ENCODE results near the gene HM13. TPM values are rescaled to one million over a fixed set of nuclear protein-coding genes. Genes with fewer than 3 reads are reported as not detected.
"Not testable (repeated sequence)": the region's sequence is repeated elsewhere in the genome, so short reads cannot be mapped to it uniquely, and the experiment has no call there.

Gene HM13
- total RNA-seq, 1 donor from 2014 or later: 176 TPM

DNA sequence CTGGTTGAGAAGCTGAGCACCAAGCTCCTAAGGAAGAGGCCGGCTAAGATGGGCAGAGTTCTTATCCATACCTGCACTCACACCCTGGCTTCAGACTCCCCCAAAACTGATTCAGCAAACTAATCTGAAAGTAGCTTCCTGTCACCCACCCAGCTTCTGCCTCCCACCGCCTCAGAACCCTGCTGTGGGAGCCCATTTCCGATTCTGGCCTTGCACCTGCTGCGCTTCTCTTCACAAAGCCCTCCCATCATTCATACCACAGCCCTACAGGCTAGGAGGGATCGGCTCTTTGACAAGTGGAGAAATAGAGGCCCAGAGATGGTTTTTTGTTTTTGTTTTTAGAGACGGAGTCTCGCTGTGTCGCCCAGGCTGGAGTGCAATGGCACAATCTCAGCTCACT is 28.7 kb downstream of the HM13 start:
- no peak for DNase-seq (ENCODE audit: low spot score)

GRCh38 chr20:31543966-31544598 is 29.8 kb downstream of the HM13 start:
- no peak for DNase-seq (ENCODE audit: low spot score)

DNA sequence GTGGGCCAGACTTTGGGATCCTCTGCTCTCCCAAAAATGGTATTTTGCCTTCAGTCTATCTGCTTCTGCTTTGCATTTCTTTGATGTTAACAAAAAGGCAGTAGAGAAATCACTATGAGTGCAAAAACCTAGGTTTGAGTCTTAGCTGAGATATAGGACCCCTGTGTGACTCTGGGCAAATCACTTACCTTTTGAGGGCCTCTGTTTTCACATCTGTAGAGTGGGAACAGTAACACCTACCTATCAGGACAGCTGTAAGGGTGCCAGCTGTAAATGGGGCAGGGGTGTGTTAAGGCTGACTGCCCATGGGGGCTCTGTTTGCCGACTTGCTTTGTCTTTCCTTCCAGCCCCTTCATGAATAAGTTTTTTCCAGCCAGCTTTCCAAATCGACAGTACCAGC is 30.4 kb downstream of the HM13 start:
- no peak for DNase-seq (ENCODE audit: low spot score)

DNA sequence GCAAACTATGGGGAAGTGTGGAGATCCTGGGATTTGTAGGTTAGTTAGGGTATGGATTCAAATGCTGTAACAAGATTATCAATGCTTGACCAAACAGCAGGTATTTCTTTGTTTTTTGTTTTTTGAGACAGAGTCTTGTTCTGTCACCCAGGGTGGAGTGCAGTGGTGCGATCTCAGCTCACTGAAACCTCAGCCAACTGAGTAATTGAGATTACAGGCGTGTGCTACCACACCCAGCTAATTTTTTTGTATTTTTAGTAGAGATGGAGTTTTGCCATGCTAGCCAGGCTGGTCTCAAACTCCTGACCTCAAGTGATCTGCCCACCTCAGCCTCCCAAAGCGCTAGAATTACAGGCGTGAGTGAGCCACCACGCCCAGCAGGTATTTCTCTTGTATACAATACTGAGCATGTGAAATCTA is 31.4 kb downstream of the HM13 start:
- not testable (repeated sequence) for DNase-seq (ENCODE audit: low spot score)

DNA sequence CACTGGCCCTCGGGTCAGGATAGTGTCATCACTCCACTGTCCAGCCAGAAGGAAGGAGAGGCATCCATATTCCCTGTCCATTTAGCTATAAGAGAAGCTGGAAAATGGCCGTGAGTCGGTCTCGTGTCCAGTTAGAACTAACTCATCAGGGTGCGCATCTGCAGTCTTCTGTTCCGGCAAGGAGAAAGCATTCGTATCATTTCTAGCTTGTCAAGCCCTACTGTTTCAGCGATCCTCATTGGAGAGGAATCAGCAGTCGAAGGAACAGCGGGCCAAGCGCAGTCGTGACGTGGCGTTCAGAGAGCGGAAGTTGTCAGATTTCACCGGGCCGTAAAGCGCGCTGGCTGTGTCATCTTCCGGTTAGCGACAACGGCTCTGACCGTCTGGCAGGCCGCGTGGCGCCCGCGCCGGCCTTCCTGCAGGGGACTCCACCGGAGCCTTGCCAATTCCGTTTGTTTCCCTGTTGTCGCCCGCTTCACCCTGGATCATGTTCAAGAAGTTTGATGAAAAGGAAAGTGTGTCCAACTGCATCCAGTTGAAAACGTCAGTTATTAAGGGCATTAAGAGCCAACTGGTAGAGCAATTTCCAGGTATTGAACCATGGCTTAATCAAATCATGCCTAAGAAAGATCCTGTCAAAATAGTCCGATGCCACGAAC is 32.9 kb downstream of the HM13 start:
- peak; percentile 87 for DNase-seq (ENCODE audit: low spot score)

DNA sequence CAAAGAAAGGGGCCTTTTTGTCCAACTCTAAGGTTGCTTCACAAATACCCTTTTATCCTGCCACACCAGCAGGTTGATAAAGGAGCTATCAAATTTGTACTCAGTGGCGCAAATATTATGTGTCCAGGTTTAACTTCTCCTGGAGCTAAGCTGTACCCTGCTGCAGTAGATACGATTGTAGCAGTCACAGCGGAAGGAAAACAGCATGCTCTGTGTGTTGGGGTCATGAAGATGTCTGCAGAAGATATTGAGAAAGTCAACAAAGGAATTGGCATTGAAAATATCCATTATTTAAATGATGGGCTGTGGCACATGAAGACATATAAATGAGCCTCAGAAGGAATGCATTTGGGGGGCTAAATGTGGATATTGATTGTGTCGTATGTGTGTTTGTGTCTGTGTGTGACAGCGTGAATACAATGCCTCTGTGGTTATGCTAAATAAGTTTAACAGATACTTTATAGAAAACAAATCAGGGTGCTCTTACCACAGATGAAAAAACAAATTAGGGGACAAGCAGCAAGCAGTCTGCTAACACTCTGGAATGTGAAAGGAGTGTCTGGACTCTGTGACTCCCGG is 33.6 kb downstream of the HM13 start:
- no peak for DNase-seq (ENCODE audit: low spot score)

GRCh38 chr20:31548820-31549512 is 34.7 kb downstream of the HM13 start:
- no peak for DNase-seq (ENCODE audit: low spot score)

DNA sequence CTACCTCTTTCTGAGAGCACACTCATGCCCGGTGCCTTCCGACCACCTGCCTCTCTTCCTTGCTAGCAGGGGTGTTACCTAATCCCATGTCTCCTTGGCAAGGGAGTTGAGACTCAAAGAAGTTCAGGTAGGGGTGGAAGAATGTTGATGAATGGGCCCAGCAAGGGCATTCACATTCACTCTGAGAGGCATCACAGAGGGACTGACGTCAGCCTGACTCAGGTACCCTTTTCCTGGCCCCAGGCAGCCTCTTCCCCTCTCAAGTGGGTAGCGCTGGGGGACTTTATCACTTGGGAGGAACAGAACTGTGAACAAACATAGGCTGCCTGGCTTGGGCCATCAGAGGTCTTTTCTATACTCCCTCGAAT is 35.3 kb downstream of the HM13 start:
- DNase-seq (ENCODE audit: low spot score): no peak

DNA sequence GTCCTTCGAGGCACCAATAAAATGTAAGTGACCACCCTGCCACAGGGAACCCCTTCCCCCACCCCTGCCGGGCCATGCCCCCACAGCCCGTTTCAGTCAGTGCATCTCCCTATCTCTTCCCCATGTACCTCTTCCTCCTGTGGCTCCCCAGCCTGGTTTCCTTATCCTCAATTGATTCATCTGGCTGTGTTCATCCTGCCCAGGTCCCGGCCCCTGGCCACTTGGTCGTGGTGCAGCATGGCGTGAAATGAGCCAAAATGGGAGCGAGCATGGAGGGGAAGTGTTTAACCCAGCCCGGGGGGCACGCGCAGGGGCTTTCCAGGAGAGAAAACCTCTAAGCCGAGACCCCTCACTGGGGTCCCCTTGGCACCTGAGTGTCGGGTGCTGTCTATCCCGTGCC is 35.9 kb downstream of the HM13 start:
- DNase-seq (ENCODE audit: low spot score): no peak

DNA sequence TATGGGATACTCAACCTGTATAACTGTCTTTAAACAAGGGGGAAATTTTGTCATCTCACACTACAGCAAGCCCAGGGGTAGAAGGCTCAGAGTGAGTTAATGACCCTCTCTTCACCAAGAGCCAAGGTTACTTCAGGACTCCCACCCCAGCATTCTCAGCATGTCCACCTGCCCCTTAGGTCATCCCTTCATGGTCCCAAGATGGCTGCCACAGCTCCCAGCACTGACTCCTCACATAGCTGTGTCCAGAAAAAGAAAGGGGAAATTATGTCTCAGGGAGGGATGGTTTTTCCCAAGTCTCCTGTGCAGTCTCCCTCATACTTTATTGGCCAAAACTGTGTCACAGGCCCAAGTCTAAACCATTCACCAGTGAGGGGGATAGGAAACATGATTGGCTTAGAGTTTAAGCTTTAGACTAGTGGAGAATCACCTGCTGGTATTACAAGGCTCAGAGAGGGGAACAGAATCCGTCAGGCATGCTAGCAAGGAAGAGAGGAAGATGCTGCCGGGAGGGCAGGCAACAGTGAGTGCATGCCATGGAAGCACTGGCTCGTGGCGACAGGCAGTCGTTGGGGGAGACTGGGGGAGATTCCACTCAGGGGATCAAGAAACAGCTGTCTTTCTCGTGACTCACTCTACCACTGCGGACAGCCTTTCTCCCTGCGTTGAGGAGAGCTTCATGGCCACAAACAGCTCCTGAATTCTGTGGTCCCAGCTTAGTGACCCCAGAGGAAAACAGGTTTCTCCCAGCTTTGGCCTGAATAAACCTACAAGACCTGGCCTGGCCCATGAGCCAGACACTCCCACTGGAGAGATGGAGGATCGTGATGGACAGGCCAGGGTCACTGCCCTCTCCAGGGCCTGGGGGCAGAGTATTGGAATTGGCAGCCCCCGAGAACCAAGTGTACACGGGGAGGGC is 37.2 kb downstream of the HM13 start:
- DNase-seq (ENCODE audit: low spot score): no peak

DNA sequence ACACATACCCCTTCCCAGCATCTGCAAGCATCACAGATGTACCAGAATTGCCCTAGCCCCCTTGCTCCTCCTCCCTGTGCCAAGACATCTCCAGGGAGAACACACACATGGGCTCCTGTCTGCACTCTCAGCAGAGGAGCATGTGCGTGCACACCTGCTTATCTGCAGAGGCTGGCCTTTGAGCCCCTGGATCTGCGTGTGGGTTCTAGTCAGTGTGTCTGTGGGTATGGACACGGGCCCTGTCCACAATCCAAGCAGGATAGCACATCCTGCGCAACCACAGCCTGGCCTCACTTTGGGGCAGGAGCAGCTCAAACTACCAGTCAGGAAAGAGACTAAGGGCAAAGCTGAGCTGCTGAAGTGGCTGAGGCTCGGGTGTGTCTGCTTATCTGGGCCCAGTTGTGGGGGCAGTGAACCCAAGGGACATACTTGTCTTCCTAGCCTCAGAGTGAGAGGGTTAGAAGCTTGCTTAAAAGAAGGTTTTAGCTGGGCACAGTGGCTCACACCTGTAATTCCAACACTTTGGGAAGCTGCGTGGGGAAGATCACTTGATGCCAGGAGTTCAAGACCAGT is 41.0 kb downstream of the HM13 start:
- no peak for DNase-seq (ENCODE audit: low spot score)

GRCh38 chr20:31559704-31560093 is 45.5 kb downstream of the HM13 start:
- DNase-seq (ENCODE audit: low spot score): no peak

GRCh38 chr20:31560094-31560745 is 46.0 kb downstream of the HM13 start:
- DNase-seq (ENCODE audit: low spot score): peak; percentile 72

DNA sequence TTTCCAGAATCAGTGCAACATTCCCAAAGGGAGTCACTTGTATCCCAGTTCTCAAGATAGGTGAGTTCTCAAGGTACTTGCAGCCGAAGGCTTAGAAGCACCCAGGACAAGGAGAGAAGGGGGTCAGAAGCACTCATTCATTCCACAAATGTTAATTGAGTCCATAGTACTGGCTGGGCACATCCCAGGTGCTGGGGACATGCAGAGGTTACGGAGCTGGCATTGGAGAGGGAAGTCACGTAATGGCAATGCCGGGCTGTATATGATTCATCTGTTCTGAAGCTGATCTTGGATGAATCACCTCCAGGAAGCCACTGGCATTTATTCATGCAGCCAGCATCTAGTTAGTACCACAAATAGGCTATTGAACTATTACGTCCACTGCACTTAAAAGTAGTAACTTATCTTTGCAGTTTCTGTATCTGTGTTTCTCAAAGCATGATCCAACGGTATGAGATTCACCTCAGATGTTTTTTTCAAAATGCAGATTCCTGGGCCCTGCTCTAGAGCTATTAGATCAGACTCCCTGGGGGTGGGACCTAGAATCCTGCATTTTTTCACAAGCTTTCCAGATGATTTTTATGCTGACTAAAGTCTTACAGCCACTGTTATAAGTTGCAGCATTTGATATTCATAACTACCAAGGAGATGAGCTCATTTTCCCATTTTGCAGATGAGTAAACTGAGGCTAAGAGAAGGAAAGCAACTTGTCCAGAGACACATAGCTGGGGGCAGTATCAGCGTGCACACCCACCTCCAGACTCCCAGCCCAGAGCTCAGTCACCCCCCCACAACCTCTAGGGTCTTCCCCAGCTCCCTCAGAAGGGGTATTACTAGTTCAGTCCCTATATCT is 46.7 kb downstream of the HM13 start:
- peak; percentile 75 for DNase-seq (ENCODE audit: low spot score)

DNA sequence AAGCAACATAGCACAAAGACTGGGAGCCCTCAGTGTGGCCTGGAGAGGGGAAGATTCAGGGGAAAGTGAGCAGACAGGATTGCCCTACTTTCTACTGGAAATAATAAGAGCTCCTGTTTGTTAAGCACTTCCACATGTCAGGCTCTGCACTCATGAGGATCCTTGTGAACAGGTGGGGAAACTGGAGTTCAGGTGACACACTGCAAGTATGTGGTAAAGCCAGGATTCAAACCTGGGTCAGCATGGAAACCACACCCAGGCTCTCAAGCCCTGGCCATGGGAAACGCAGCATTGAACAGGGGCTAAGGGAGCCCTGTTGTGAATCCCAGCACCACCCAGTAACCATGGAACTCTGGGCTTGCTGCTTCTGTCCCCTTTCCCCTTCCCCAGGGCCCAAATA is 48.0 kb downstream of the HM13 start:
- DNase-seq (ENCODE audit: low spot score): no peak

DNA sequence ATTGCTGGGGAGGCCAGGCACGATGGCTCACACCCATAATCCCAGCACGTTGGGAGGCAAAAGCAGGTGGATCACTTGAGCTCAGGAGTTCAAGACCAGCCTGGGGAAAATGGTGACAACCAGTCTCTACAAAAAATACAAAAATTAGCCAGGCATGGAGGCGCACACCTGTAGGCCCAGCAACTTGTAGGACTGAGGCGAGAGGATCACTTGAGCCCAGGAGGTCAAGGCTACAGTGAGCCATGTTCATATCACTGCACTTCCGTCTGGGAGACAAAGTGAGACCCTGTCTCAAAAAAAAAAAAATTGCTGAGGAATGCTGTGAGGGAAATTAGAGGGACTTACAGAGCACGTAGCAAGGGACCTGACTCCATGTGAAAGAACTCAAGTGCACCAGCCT is 50.0 kb downstream of the HM13 start:
- DNase-seq (ENCODE audit: low spot score): no peak

- DNase-seq (ENCODE audit: low spot score): no peak
Measured at GRCh38 chr20:31565699-31566318, 51.6 kb downstream of the HM13 start.

- no peak for DNase-seq (ENCODE audit: low spot score)
Measured at GRCh38 chr20:31566319-31566657, 52.0 kb downstream of the HM13 start.

- DNase-seq (ENCODE audit: low spot score): peak; percentile 61
Measured at GRCh38 chr20:31566658-31567379, 52.6 kb downstream of the HM13 start.

Measured in ureter (tissue), 1 donor.